Limb (tissue), 2 donors: ENCODE data around the gene CCSER1.
"Not testable (repeated sequence)": the region's sequence is repeated elsewhere in the genome, so short reads cannot be mapped to it uniquely, and the experiment has no call there.

Source experiments
- DNase-seq, 2 donors: peaks; one replicate each; pipeline ENCODE4 v3.0.0-alpha.2; 2016; ENCODE audit errors: extremely low spot score in 2 of 2

CCSER1 gene

GRCh38 chr4:90911724-90912434 is 784.7 kb downstream of the CCSER1 start:
- not testable (repeated sequence) for DNase-seq

GRCh38 chr4:90922174-90922573 is 795.0 kb downstream of the CCSER1 start:
- DNase-seq: no peak

GRCh38 chr4:90926957-90927356 is 799.8 kb downstream of the CCSER1 start:
- DNase-seq: no peak

- DNase-seq: no peak
Observed at GRCh38 chr4:90943311-90943710, 816.1 kb downstream of the CCSER1 start.

- no peak for DNase-seq
Observed at GRCh38 chr4:90946945-90947344, 819.8 kb downstream of the CCSER1 start.

GRCh38 chr4:90950385-90950841 is 823.2 kb downstream of the CCSER1 start:
- no peak for DNase-seq

- DNase-seq: no peak
Observed at GRCh38 chr4:90951037-90951436, 823.8 kb downstream of the CCSER1 start.

GRCh38 chr4:90958256-90958895 is 831.2 kb downstream of the CCSER1 start:
- peak in 1 of 2 donors; percentile 3 for DNase-seq

GRCh38 chr4:90960433-90960832 is 833.2 kb downstream of the CCSER1 start:
- no peak for DNase-seq

- DNase-seq: no peak
Observed at GRCh38 chr4:90960840-90961239, 833.6 kb downstream of the CCSER1 start.

- no peak for DNase-seq
Observed at GRCh38 chr4:90970021-90970420, 842.8 kb downstream of the CCSER1 start.

- no peak for DNase-seq
Observed at GRCh38 chr4:90977726-90978125, 850.5 kb downstream of the CCSER1 start.

GRCh38 chr4:90979556-90979955 is 852.4 kb downstream of the CCSER1 start:
- no peak for DNase-seq

- no peak for DNase-seq
Observed at GRCh38 chr4:90982813-90983212, 855.6 kb downstream of the CCSER1 start.

GRCh38 chr4:90990284-90990683 is 863.1 kb downstream of the CCSER1 start:
- no peak for DNase-seq

- no peak for DNase-seq
Observed at GRCh38 chr4:90992213-90992612, 865.0 kb downstream of the CCSER1 start.

- DNase-seq: no peak
Observed at GRCh38 chr4:90994851-90995574, 867.8 kb downstream of the CCSER1 start.

GRCh38 chr4:90995996-90996395 is 868.8 kb downstream of the CCSER1 start:
- DNase-seq: no peak

GRCh38 chr4:90996813-90997212 is 869.6 kb downstream of the CCSER1 start:
- DNase-seq: no peak

GRCh38 chr4:91015861-91016260 is 888.7 kb downstream of the CCSER1 start:
- DNase-seq: no peak

- no peak for DNase-seq
Observed at GRCh38 chr4:91019513-91019912, 892.3 kb downstream of the CCSER1 start.
